ENCODE data around the gene BACH2.
"Not testable (repeated sequence)": the region's sequence is repeated elsewhere in the genome, so short reads cannot be mapped to it uniquely, and the experiment has no call there.

The BACH2 gene

DNA sequence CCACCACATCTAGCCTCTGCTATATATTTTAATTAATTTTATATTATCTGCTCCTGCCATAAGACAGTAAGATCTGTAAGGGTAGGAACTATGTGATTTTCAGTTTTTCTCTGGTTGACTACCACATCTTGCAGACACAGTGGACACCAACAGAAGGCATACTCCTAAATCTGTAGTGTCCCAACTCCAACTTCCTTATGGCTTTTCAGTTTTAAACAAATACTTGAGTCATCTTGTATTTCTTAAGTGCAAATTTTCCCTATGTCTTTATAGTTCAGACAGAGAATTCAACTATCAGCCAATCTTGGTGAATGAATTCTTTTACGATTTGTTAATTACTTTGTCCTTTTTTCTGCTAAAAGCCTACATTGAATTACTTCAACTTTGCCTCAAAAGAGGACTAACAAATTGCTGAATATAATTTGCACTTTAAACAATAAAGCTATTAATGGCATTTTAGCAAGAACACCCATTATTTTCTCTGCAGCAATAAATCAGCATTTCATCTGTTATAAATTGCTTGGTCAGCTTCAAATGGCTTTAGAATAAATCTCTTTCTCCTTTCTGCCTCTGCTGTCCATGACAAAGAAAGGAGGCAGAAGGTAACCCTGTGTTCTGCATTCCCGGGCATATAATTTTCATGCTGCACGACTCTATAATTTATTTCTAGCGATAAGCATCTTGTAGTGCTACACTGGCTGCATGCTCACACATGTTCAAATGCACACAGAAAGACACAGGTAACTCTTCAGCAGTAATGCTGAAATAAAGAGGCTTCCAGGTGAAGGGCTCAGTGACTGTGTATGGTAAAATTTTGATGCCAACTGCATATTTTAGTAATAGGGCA lies 144.8 kb downstream of the BACH2 start:
- no peak for DNase-seq

DNA sequence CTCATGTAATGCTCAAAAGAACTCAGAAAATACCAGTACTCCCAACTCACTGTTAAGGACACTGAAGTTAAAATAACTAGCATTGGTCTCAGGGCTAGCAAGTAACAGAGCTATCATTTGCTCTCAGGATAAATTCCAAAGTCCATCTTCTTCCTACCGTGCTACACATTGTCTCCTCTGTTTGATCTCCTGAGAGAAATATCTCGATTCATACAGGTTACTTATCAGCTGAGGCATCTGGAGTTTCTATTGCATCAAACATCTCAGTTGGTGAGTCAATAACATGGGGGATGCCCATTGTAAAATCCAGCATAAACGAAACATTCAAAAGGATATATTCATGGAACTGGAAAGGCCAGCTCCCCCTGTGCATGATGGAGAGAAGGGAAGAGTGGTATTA lies 147.4 kb downstream of the BACH2 start:
- no peak for DNase-seq

DNA sequence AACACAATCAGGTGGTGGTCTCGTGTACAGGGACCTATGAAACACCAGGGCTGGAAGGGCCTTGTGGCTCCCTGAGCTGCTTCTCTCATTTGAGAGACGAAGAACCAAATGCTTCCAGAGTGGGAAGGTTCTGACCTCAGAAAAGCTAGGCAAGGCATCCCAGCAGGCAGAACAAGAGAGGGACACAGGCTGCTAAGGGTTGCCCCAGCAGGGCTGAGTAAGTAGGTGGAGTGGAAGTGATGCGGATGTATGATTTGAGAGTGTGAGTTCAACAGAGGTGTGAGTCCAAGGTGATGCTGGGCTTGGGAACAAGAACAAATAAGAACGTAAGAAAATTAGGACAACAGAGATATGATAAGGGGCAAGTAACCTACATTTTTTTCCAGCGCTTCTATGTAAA lies 147.8 kb downstream of the BACH2 start:
- no peak for DNase-seq

DNA sequence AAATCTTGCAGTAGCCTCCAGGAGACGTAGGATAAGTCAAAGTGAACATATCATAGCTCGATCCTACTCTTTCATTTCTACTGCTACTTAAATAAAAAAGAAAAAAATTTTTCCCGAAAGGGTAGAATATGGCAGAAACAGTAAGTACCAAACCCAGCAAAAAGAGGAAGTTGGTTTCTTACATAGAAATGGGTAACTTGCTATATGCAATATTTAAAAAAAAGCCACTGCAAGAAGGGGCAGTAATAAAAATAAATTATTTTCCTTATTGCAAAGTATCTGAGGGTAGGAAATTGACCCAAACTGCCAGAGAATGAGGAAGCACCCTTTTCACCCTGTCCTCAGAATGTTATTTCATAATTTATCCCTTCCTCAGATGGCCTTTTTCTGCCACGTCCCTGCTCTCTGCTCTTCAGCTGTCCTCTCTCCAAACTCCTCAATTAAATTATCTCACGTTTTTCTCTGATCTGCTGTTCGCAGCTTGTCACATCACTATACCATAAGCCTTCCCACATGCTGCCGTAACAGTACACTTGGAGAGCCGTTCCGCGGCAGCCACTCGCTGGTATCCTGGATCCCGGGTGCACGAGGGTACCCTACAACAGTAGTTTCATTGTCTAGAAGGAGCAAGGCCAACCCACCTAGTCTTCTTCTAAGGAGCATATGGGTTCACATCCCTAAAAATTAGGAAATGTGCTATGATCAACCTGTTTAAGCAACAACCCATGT lies 149.6 kb downstream of the BACH2 start:
- no peak for DNase-seq

DNA sequence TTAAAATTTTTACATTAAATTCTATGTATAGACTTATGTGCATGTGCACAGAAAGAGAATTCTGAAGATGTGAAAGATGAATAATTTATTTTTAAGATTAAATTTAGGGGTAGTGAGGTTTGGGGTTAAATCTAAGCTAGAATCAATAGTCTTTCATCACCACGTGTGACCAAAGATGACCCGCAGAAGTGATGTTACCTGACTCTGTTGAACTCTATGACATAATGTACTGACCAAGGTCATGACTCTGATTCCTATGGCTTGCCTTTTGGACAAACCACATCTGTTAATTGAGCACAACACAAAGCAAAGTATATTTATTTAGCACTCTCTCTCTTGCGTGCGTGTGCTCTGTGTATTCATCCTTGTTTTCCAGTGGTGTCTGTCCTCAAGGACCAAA lies 150.6 kb downstream of the BACH2 start:
- no peak for DNase-seq

DNA sequence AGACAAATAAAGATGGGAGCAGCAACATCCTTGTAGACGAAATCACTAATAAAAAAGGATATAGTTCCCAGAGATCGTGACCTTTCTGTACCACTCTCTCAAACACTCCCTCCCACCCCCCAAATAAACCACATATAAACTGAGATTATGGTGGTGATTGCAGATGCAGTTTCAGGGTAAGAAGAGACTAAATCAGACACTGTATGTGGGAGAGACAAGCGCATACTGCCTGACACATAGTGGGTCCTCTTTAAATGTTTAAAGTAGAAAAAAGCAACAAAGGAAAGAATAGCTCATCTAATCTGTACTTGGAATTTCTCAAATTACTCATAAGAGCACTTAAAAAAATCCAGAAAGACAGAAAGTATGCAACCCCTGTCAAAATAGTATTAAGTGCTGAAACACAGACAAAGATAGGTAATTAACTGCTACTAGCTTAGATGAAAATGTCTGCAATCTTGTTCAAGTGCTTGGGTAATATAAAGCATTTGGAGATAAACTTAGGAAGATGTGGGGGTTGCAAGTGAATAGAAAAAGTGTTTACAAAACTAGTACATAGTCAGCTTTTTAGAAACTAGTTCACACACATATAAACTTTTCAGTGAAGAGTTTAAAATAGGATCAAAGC lies 151.6 kb downstream of the BACH2 start:
- no peak for DNase-seq

DNA sequence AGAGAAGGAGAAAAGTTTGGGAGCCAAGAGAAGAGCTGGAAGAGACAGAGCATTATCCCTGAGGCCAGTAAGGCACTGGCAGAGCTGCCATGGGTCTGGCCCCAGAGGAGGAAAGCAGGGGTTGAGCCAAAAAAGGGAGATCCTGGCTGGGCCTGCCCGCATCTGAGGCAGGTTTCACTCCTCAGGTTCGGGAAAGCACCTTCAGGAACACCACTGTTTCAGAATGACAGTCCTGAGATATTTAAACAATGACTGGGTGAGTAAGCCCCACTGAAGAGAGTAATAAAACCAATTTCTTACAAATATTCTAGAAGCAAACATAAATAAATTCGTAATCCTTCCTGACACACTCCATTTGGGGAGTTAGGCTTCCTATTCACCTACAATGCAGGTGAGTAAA lies 152.2 kb downstream of the BACH2 start:
- DNase-seq = peak in 1 of 2 experiments; percentile 30

DNA sequence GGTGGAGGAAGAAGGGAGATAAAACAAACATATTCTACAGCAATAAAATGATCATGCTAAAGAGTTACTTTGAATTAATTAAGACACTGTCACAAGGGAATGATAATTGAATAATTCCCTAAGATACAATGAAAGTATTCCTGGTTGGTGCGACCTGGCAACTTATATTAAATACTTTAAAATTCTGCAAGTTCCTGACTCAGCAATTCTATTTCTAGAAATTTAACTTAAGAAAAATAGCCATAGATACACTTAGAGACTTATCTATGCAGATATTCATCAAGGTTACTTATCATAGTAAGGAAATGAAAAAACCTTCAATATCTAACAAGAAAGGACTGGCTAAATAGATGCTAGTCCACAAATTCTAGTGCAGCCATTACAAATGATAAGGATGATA lies 156.0 kb downstream of the BACH2 start:
- DNase-seq = no peak

DNA sequence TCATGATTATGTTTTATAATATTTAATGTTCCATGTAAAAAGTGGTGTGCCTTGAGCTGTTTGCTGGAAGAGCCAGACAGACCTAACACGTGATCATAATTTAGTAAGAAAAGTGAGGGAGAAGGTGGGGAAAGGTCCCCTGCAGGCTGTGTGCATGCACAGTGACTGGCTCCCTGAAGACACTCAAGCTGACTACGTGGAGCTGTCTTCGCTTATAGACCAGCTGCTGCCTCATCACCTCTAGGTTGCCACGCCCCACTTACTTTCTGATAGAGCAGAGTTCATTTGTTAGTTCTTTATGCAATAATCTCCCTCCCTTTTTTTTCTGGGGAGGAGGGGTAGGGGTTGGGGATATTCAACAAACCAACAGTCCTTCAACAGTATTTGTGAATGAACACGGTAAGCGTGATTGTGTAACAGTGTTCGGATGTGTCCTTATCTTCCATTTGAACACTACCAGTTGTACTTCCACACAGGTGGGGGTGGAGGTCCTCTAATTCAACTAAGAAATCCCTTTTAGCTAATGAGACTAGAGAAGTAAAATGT lies 157.3 kb downstream of the BACH2 start:
- DNase-seq = no peak

DNA sequence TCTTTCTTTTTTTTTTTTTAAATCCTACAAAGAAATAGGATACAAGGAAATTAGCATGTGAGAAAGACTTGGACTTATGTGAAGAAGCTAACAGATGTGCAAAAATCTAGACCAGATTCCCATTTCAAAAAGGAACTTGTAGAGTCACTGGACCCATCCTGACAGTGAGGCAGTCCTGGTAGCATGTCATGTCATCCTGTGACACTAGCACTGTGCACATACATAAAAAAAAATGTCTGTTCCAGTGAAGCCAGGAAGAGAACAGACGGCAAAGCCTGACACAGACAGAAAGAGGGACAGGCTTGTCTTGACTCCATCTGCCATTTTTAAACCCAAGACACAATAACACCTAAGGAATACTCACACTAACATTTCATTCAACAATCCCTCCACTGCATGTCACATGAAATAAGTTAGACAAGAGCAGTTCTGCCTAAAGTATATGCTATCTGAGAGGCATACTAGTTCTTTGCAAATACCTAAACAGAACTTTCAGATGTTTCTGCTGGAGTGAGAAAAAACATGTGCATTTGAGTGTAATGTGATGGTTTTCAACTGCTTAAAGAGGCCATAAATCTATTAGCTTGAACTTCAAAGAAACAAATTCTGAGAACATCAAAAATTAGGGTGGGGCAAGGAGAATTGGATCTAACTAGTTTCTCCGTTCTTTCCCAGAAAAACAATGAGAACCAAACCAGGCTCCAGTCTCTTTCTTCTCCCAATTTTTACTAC lies 159.6 kb downstream of the BACH2 start:
- no peak for DNase-seq

DNA sequence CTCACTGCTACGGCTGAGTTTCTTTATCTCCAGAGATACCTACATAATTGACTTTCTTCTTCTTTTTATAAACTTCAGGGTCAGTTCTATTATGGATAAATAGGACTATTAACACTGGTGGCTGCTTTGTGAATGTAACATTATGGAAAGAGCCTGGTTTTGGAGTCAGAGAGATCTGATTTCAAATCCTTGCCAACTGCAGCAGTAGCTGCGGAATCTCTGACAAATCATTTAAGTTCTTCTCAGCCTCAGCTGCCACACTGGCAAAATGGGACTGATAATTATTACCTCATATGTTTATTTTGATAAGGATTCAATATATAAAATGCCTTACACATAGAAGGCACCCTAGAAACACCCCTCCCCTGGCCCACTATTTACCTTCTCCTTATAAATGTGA lies 160.5 kb downstream of the BACH2 start:
- DNase-seq = no peak

DNA sequence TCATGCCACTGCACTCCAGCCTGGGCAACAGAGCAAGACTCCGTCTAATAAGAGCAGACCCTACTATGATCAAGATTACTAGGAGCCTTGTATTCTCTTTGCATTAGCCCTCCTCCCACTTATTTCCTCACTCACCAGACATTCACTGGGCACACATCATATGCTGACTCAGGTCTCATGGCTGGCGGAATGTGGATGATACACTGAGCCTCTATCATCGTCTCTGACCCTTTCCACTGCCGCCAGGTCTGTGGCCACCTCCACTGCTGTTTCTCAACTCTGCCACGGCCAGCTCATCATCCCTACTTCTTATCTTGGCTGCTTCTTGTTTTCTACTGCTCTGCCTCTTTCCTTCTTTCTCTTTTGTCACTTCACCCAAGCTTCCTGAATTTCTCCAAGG lies 161.0 kb downstream of the BACH2 start:
- DNase-seq = no peak

DNA sequence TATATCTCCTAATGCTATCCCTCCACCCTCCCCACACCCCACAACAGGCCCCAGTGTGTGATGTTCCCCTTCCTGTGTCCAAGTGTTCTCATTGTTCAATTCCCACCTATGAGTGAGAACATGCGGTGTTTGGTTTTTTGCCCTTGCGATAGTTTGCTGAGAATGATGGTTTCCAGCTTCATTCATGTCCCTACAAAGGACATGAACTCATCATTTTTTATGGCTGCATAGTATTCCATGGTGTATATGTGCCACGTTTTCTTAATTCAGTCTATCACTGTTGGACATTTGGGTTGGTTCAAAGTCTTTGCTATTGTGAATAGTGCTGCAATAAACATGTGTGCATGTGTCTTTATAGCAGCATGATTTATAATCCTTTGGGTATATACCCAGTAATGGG lies 163.0 kb downstream of the BACH2 start:
- not testable (repeated sequence) for DNase-seq

DNA sequence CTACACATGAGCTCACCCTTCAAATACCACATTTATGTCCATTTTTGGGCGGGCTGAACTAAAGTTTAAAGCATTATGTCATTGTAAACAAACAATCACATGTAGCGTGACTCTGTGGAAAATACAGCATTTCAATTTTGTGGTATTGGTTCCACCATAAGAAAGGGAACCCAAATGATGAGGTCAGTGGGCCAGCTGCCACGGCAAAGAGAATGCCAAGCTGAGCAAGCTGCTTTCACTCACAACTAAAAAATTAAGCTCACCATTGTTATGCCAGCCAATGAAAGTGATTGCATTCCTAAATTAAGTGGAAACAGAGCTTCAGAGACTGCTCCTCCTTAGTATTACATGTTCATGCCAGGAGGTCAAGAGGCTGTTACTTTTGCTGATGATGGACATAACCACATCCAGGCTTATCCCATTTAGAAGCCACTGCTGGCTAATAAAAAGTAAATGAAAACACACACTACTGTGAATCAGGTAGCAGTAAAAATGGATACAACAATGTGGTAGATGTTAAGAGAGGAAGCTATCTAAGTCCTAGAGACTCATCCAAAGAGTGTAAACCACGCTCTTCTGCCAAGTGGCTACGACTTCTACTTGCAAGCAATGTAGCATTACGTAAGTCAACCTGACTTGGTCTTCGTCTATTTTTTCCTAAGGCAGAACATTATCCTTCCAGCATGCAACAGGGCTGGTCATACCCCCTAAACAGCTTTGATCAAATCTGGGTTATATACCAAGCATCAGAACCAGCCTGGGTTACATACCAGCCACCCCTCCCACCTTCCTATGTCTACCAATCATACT lies 164.8 kb downstream of the BACH2 start:
- DNase-seq = no peak

DNA sequence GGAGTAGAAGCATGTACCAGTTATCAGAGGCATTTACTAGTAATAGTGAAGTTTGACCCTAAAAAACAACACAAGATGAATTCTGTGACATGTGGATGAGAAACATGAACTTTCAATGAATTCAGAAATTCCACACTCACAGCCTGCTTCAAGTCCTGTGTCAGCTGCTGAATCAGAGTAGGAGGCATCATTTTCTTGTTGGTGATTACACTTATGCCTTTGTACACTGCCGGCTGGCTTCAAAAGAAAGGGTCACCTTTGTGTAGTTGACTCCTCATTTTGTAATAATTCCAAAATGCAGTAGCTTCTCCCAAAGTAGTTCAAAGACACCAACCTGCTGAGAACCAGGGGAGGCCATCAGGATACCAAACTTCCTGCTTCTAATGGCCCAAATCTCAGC lies 165.5 kb downstream of the BACH2 start:
- DNase-seq = no peak

DNA sequence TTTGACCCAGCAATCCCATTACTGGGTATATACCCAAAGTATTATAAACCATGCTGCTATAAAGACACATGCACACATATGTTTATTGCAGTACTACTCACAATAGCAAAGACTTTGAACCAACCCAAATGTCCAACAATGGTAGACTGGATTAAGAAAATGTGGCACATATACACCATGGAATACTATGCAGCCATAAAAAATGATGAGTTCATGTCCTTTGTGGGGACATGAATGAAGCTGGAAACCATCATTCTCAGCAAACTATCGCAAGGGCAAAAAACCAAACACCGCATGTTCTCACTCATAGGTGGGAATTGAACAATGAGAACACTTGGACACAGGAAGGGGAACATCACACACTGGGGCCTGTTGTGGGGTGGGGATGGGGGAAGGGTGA lies 168.0 kb downstream of the BACH2 start:
- DNase-seq = not testable (repeated sequence)

DNA sequence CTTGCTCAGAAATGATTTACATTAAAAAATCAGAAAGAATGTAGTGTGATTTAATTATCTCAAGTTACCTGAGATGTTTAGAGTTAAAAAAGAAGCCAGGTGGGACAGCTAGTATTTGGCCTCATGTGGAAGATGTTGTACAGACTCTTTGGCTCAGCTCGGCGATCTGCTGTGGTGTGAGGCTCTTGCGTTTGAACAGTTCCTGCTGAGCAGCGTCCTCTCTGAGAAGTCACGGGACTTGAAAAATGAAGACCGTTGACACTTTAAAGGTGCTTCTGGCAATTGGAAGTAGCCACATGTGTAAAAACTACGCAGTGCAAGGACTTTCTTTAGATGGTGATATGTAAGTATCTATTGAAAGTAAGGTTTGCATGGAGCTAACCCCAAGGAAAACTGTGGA lies 169.0 kb downstream of the BACH2 start:
- DNase-seq = no peak

DNA sequence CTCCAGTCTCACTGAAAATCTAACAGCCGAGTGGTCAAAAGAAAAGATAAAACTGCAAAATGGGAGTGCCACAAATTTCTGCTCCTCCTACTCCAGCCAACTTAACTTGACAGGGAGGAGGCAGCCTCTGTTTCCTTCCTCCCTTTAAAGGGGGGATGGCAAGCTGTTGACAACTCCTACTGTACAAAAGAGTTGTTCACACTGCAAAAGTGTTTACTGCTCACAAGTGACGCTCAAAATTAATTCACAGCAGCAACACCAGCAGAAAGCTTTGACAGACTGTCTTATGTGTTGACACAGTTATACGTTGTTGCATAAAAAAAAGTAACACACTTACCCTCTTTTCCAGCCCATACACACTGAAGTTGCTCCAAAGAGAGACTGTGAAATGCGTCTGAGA lies 169.8 kb downstream of the BACH2 start:
- no peak for DNase-seq

DNA sequence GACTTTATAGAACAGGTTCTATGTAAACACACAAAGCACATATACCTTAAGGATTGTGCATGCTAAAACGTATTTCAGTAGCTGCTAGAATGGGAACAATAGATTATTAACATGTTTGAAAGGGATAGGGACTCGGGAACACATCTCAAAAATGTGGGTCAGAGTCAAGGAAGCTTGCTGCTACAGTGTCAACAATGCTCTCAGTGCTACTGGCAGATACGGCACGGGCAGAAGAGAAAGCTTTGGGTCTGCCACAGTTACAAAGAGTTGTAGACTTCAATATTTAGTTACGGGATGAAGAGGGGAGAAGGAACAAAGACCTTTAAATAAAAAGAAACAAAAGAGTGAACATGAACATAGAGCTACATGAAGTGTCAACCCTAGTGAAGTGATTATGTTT lies 170.5 kb downstream of the BACH2 start:
- DNase-seq = no peak

DNA sequence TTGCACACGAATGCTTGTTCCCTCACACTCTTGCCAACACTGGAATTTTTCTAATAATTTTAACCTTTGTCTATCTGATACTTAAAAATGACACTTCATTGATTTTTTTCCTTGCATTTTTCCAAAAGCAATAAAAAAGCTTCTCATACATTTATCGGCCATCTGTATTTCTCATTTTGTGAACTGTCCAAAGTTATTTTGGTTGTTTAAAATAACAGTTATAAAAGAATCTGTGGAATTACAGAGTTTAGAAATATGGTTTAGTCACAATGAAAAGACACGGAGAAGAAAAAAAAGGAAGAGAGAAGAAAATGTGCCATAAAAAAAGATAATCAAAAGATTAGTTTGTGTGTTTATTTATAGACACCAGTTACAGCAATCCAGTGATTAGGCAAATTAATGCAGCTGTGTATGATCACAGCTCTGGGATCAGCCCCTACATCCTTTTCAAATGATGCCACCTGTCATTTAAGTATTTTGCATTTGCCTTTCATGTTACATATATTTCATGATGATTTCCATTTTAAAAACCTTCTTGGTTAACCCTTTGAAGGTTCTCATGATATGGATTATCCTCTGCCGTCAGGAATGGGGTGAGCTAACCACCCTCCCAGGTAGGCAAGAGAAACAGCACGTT lies 171.7 kb downstream of the BACH2 start:
- no peak for DNase-seq

DNA sequence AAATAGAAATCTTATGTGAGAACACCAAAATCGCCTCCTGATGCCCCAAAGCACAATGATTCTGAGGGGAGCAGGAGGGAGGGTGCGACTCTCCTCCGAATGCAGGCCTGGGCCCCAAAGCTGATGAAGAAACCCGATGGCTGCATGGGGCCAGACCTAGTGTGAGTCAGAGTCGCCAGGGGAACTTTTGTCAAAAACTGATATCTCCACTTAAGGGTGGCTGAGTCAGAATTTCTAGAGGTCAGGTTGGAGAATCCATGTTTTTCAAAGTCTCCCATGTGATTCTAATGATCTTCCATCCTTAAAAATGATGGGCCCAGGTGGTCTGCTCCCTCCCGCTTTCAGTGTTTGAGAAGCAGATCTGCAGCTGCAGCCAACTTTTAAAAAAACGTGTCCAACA lies 172.8 kb downstream of the BACH2 start:
- peak; percentile 18 to 40 for DNase-seq

DNA sequence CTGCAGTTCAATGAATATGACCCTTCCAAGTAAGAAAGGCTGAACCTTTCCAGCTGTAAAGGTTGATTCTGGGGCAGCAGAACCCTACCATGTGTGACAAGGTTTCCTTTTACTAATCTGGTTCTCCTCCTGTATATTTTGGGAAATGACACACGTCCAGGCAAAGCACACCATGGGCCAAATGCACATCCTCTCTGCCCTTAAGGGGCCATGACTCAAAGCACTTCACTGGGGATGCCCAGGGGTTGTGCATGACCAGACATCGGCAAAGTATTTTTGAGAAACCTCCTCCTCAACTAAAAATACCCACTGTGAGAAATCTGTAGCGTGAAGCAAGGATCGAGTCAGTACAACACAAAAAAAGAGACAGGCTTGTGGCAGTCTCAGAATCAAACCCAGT lies 174.7 kb downstream of the BACH2 start:
- DNase-seq = no peak
